Measurements from ENCODE around the gene TRIM64.
"Not testable (repeated sequence)": the region's sequence is repeated elsewhere in the genome, so short reads cannot be mapped to it uniquely, and the experiment has no call there.

Gene TRIM64

GRCh38 chr11:89965737-89966136 is at the start of gene TRIM64:
TRIM64 (plus strand) TSS chr11:89966037; CDS start chr11:89968504, 2,467 bp downstream.
- DNase-seq: not testable (repeated sequence)

GRCh38 chr11:89922195-89922660 is 43.6 kb upstream of the TRIM64 start, which contains the start of gene TRIM49D1:
TRIM49D1 (minus strand) TSS chr11:89922245; CDS start chr11:89917710, 4,535 bp downstream.
- no peak for DNase-seq

GRCh38 chr11:89923764-89924163 is 42.1 kb upstream of the TRIM64 start, which contains the start of gene TRIM49D2:
TRIM49D2 (plus strand) TSS chr11:89924064; CDS start chr11:89926762, 2,698 bp downstream.
- DNase-seq: not testable (repeated sequence)

GRCh38 chr11:89960833-89961232 is 5.0 kb upstream of the TRIM64 start:
- DNase-seq: not testable (repeated sequence)

Measured in CD4-positive, alpha-beta T cell treated with Interleukin-15 for 1 hour (primary cell).